H1 (cell line): Measurements from ENCODE around the gene GADD45GIP1. TPM values are rescaled to one million over a fixed set of nuclear protein-coding genes. Genes with fewer than 3 reads are reported as not detected.

Experiments used
- CTCF ChIA-PET: fragments of 300-600 bp; sonication (Branson Sonifier 250); formaldehyde crosslinking; loops from one replicate; lab custom pipeline; 2021; ENCODE audit not compliant: partially characterized antibody; lab: Charles Lee
- POLR2A ChIA-PET: fragments of 300-600 bp; sonication (Branson Sonifier 250); formaldehyde crosslinking; loops from one replicate; lab custom pipeline; 2021; ENCODE audit warnings: inconsistent platforms; ENCODE audit not compliant: partially characterized antibody; lab: Charles Lee
- DNase-seq, 2 experiments: peaks; one replicate each; pipeline versions ENCODE4 v3.0.0 to v3.0.0-alpha.2; 2010 to 2022; ENCODE audit warnings: low spot score in 2 of 2, low read depth in 1 of 2, mixed read lengths in 1 of 2
- FAIRE-seq: peaks from 2 replicates; lab custom pipeline; 2011; peaks lifted over from hg19 to GRCh38; lab: Jason Lieb, UNC
- H2AFZ ChIP-seq: 2 replicates; pipeline ENCODE4 v1.8.1; 2012; ENCODE audit warnings: low read length, inconsistent platforms
- H2AK5ac ChIP-seq: 2 replicates; pipeline ENCODE4 v1.6.1; 2013; ENCODE audit warnings: low read depth, low read length
- H2BK120ac ChIP-seq: replicated peaks from 2 replicates; pipeline ENCODE3; 2013; ENCODE audit warnings: low read depth, low read length, inconsistent platforms
- H2BK12ac ChIP-seq: 2 replicates; pipeline ENCODE4 v1.6.1; 2013; ENCODE audit warnings: low read depth, low read length
- H2BK15ac ChIP-seq: 2 replicates; pipeline ENCODE4 v1.6.1; 2013; ENCODE audit warnings: low read length
- H2BK20ac ChIP-seq: 2 replicates; pipeline ENCODE4 v1.6.1; 2013; ENCODE audit warnings: low read length
- H2BK5ac ChIP-seq: 2 replicates; pipeline ENCODE4 v1.6.1; 2013; ENCODE audit warnings: low read depth, low read length
- H3K14ac ChIP-seq: 2 replicates; pipeline ENCODE4 v1.6.1; 2013; ENCODE audit warnings: inconsistent platforms; ENCODE audit not compliant: insufficient read length
- H3K18ac ChIP-seq: 2 replicates; pipeline ENCODE4 v1.6.1; 2013; ENCODE audit warnings: low read length; ENCODE audit errors: extremely low read depth
- H3K23ac ChIP-seq: 2 replicates; pipeline ENCODE4 v1.6.1; 2013; ENCODE audit warnings: inconsistent platforms; ENCODE audit not compliant: insufficient read length
- H3K23me2 ChIP-seq: 2 replicates; pipeline ENCODE4 v1.6.1; 2013; ENCODE audit warnings: low read depth, low read length
- H3K27ac ChIP-seq: 2 replicates; pipeline ENCODE4 v1.6.1; 2011; ENCODE audit warnings: low read depth, low read length, inconsistent platforms
- H3K27me3 ChIP-seq, 4 experiments: replicated peaks in 1 of 4; 1 replicate in 1 of 4; 2 replicates in 3 of 4; pipeline versions ENCODE4 v1.6.1 to v1.8.1; 2011 to 2013; ENCODE audit warnings: low read length in 3 of 4, mild to moderate bottlenecking in 3 of 4, inconsistent platforms in 2 of 4, mixed read lengths in 2 of 4, moderate library complexity in 1 of 4; ENCODE audit not compliant: control insufficient read depth in 3 of 4, insufficient read depth in 3 of 4; ENCODE audit errors: extremely low read depth in 1 of 4
- H3K36me3 ChIP-seq, 4 experiments: 2 replicates each; pipeline versions ENCODE4 v1.6.1 to v1.8.1; 2011 to 2013; ENCODE audit warnings: mild to moderate bottlenecking in 4 of 4, low read length in 3 of 4, moderate library complexity in 2 of 4, control low read depth in 1 of 4, inconsistent platforms in 1 of 4; ENCODE audit not compliant: insufficient read depth in 4 of 4, control insufficient read depth in 2 of 4
- H3K4ac ChIP-seq: replicated peaks from 2 replicates; pipeline ENCODE3; 2013; ENCODE audit warnings: low read length, low read depth, mixed read lengths, inconsistent platforms; ENCODE audit not compliant: insufficient read length
- H3K4me1 ChIP-seq, 4 experiments: replicated peaks in 1 of 4; 1 replicate in 1 of 4; 2 replicates in 3 of 4; pipeline versions ENCODE4 v1.6.1 to v1.8.1; 2011 to 2013; ENCODE audit warnings: low read length in 3 of 4, inconsistent platforms in 2 of 4, mixed read lengths in 1 of 4; ENCODE audit not compliant: insufficient read depth in 4 of 4, control insufficient read depth in 3 of 4
- H3K4me2 ChIP-seq, 2 experiments: 2 replicates each; pipeline versions ENCODE4 v1.6.1 to v1.8.1; 2011 to 2013; ENCODE audit warnings: low read depth in 2 of 2, low read length in 2 of 2, control low read depth in 1 of 2, inconsistent platforms in 1 of 2, mild to moderate bottlenecking in 1 of 2; ENCODE audit not compliant: insufficient read depth in 1 of 2
- H3K4me3 ChIP-seq, 4 experiments: fragments of 200-600, 300-600 bp in 1 of 4; sonication (generic), shearing (Covaris generic), sonication (Bioruptor Twin) in 1 of 4; 2 replicates each; pipeline versions ENCODE4 v1.5.1 to v1.8.1; 2011 to 2016; ENCODE audit warnings: low read length in 4 of 4, low read depth in 3 of 4, control low read depth in 2 of 4, inconsistent platforms in 2 of 4, mild to moderate bottlenecking in 2 of 4, mixed read lengths in 1 of 4, moderate library complexity in 1 of 4; ENCODE audit not compliant: insufficient read depth in 2 of 4; ENCODE audit errors: extremely low read depth in 1 of 4
- H3K56ac ChIP-seq: replicated peaks from 2 replicates; pipeline ENCODE3; 2013; ENCODE audit warnings: low read depth, mild to moderate bottlenecking, mixed read lengths, low read length, inconsistent platforms; ENCODE audit not compliant: insufficient read length
- H3K79me1 ChIP-seq: 2 replicates; pipeline ENCODE4 v1.6.1; 2013; ENCODE audit warnings: low read depth, low read length, control low read depth
- H3K79me2 ChIP-seq, 2 experiments: 2 replicates each; pipeline versions ENCODE4 v1.6.1 to v1.8.1; 2012 to 2013; ENCODE audit warnings: low read length in 2 of 2, mild to moderate bottlenecking in 2 of 2, inconsistent platforms in 1 of 2; ENCODE audit not compliant: insufficient read depth in 2 of 2, control insufficient read depth in 1 of 2
- H3K9ac ChIP-seq, 4 experiments: replicated peaks in 1 of 4; 1 replicate in 1 of 4; 2 replicates in 3 of 4; pipeline versions ENCODE4 v1.6.1 to v1.8.1; 2011 to 2013; ENCODE audit warnings: low read depth in 3 of 4, low read length in 3 of 4, control low read depth in 2 of 4, mild to moderate bottlenecking in 2 of 4, moderate library complexity in 2 of 4, inconsistent platforms in 1 of 4; ENCODE audit errors: extremely low read depth in 1 of 4
- H3K9me3 ChIP-seq, 2 experiments: 2 replicates each; pipeline versions ENCODE4 v1.6.1 to v1.8.1; 2012 to 2013; ENCODE audit warnings: mild to moderate bottlenecking in 2 of 2, moderate library complexity in 2 of 2, control low read depth in 1 of 2, inconsistent platforms in 1 of 2, low read depth in 1 of 2, low read length in 1 of 2, mixed read lengths in 1 of 2; ENCODE audit not compliant: insufficient read depth in 2 of 2
- H4K20me1 ChIP-seq, 2 experiments: replicated peaks in 1 of 2; 2 replicates each; pipeline versions ENCODE3 to v1.8.1; 2011 to 2013; ENCODE audit warnings: inconsistent platforms in 2 of 2, low read length in 2 of 2, mild to moderate bottlenecking in 1 of 2; ENCODE audit not compliant: insufficient read depth in 2 of 2, control insufficient read depth in 1 of 2
- H4K5ac ChIP-seq: 2 replicates; pipeline ENCODE4 v1.6.1; 2013; ENCODE audit warnings: low read length, low read depth, mixed read lengths, inconsistent platforms; ENCODE audit not compliant: insufficient read length
- H4K8ac ChIP-seq: 2 replicates; pipeline ENCODE4 v1.8.0; 2013; ENCODE audit warnings: mild to moderate bottlenecking, moderate library complexity, low read length, inconsistent platforms; ENCODE audit not compliant: insufficient read depth; ENCODE audit errors: extremely low read depth
- H4K91ac ChIP-seq: replicated peaks from 2 replicates; pipeline ENCODE3; 2013; ENCODE audit warnings: low read length, mixed read lengths, inconsistent platforms; ENCODE audit not compliant: insufficient read length
- BACH1 ChIP-seq: IDR thresholded peaks from 2 replicates; pipeline ENCODE4 v1.6.1; 2012; ENCODE audit warnings: low read length, improper control_type of control experiment
- CBX8 ChIP-seq: fragments of 300-800, 300-1000 bp; sonication (generic); IDR thresholded peaks from 2 replicates; pipeline ENCODE4 v1.7.1; 2016; ENCODE audit warnings: low read depth, low read length, borderline replicate concordance
- CHD1 ChIP-seq: IDR thresholded peaks from 2 replicates; pipeline ENCODE4 v1.6.1; 2012; ENCODE audit warnings: low read depth, low read length, improper control_type of control experiment
- HDAC6 ChIP-seq: IDR thresholded peaks from one replicate; pipeline ENCODE4 v1.7.1; 2012; ENCODE audit warnings: low read depth, mild to moderate bottlenecking, inconsistent platforms, low read length, moderate library complexity
- JUND ChIP-seq: IDR thresholded peaks from 2 replicates; pipeline ENCODE4 v1.6.1; 2011; ENCODE audit warnings: mild to moderate bottlenecking, improper control_type of control experiment, low read length
- PHF8 ChIP-seq: fragments of 200-600 bp; sonication (generic); conservative IDR thresholded peaks from 2 replicates; pipeline ENCODE4 v1.7.1; 2012; ENCODE audit warnings: low read depth, mild to moderate bottlenecking, inconsistent platforms, low read length, moderate library complexity
- POU5F1 ChIP-seq: IDR thresholded peaks from 2 replicates; pipeline ENCODE4 v1.6.1; 2011; ENCODE audit warnings: low read depth, mild to moderate bottlenecking, low read length, moderate library complexity
- SIRT6 ChIP-seq: IDR thresholded peaks from one replicate; pipeline ENCODE4 v1.7.1; 2012; ENCODE audit warnings: low read length, inconsistent platforms
- SP4 ChIP-seq: IDR thresholded peaks from 2 replicates; pipeline ENCODE4 v1.6.1; 2012; ENCODE audit warnings: low read length, inconsistent platforms
- SRF ChIP-seq: IDR thresholded peaks from 2 replicates; pipeline ENCODE4 v1.6.1; 2011; ENCODE audit warnings: mild to moderate bottlenecking, low read depth, low read length, moderate library complexity
- SUZ12 ChIP-seq: fragments of 200-600 bp; sonication (generic); IDR thresholded peaks from 2 replicates; pipeline ENCODE4 v1.6.1; 2012; ENCODE audit warnings: mild to moderate bottlenecking, inconsistent platforms, low read length, moderate library complexity, mixed read lengths
- TAF1 ChIP-seq: IDR thresholded peaks from 2 replicates; pipeline ENCODE4 v1.6.1; 2011; ENCODE audit warnings: mild to moderate bottlenecking, low read depth, low read length
- YY1 ChIP-seq: IDR thresholded peaks from 2 replicates; pipeline ENCODE4 v1.6.1; 2011; ENCODE audit warnings: low read depth, mild to moderate bottlenecking, low read length
- WGBS, 2 experiments: shearing (Covaris generic) in 1 of 2; methylation state at CpG; one replicate each; pipeline versions ENCODE4 v1.1.6 to v1.1.7; 2013 to 2015; ENCODE audit warnings: low lambda C conversion rate in 2 of 2, mixed read lengths in 2 of 2, inconsistent platforms in 1 of 2, low coverage in 1 of 2, missing lambda C conversion rate in 1 of 2; ENCODE audit not compliant: insufficient replicate concordance in 2 of 2, insufficient coverage in 1 of 2, insufficient read length in 1 of 2; ENCODE audit errors: extremely low coverage in 1 of 2, missing lambda C conversion rate in 1 of 2; 5-methylcytosine and 5-hydroxymethylcytosine counted together
- polyA plus RNA-seq, 7 experiments: library from polyadenylated mRNA; depleted of rRNA in 3 of 7; stranded (reverse) in 5 of 7; unstranded in 2 of 7; fragments of >200 nt in 5 of 7; fragments of 200-250 nt in 2 of 7; gene quantifications; 1 replicate in 5 of 7; 2 replicates in 1 of 7; 4 replicates in 1 of 7; pipeline versions ENCODE4 v1.2.1 to v1.2.3, GENCODE V29; 2011 to 2013; ENCODE audit warnings: missing spikeins in 2 of 7, mixed read lengths in 2 of 7
- total RNA-seq: library from RNA; stranded (reverse); fragmentation: NEBNext Ultra II Directional; extraction: Animal tissue kit (Norgen Biotek cat#: 25700); gene quantifications from 2 replicates; pipeline ENCODE4 v1.2.1, GENCODE V29; 2021
- TF ChIP-seq, protein P1 (sequence below): IDR thresholded peaks from 2 replicates; pipeline ENCODE4 v1.6.1; 2012; ENCODE audit warnings: inconsistent platforms

GADD45GIP1 gene
- total and polyA plus RNA-seq, 2 of the 8 experiments (the other 6 are each of a cell fraction or from before 2014, with no cell fraction given), result 42.2 to 42.6 TPM

DNA sequence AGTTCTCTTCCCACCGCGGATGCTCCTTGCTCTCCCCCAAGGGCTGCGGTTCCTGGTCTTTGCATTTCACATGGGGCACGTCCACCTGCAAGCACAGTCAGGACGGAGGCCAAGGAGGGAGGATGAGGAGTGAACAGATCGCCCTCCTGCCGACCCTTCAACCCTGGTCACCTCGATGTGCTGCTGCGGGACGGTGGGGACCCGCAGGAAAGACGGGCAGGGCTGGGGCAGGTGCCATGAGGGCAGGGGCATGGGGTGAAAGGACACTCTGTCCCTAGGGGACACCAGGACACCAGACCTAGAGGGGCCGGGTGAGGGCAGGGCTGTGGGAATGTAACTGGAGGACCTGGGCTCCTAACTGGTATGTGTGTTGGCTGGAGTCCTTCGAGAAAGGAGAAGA lies 38.8 kb downstream of the GADD45GIP1 start:
- H3K56ac ChIP-seq, result no peak overlapping the region
- peaks cover 5 to 14% (median 10%) of the 10 kb centered on the region in 4 experiments; a peak in 5 of 8 replicates for H3K36me3 ChIP-seq
- H3K4me2 ChIP-seq, result no peak overlapping the region
- H3K18ac ChIP-seq, result no peak overlapping the region
- TF ChIP-seq, protein P1, sequence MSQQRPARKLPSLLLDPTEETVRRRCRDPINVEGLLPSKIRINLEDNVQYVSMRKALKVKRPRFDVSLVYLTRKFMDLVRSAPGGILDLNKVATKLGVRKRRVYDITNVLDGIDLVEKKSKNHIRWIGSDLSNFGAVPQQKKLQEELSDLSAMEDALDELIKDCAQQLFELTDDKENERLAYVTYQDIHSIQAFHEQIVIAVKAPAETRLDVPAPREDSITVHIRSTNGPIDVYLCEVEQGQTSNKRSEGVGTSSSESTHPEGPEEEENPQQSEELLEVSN, result no peak
- TF ChIP-seq TAF1 (no peak), CBX8 (no peak), BACH1 (no peak), SP4 (no peak), PHF8 (no peak), SUZ12 (no peak), JUND (no peak), SRF (no peak), SIRT6 (no peak), YY1 (no peak), CHD1 (no peak), HDAC6 (no peak), POU5F1 (no peak)
- no peak for DNase-seq
- no peak overlapping the region for H3K27ac ChIP-seq
- H3K23me2 ChIP-seq, result no peaks in the 10 kb centered on the region
- H2BK12ac ChIP-seq, result peak overlapping the region; percentile 23; the same call in 1 of the 2 replicates
- H4K5ac ChIP-seq, result no peak overlapping the region
- H2BK5ac ChIP-seq, result no peak overlapping the region
- H3K79me2 ChIP-seq, result no peaks in the 10 kb centered on the region
- no peak overlapping the region for H2AFZ ChIP-seq
- no peak overlapping the region for H3K23ac ChIP-seq
- no peak for FAIRE-seq
- H2BK20ac ChIP-seq, result 0 out of 2 replicates have a peak overlapping the region, but pooled peaks have one; percentile 23
- H3K4ac ChIP-seq, result no peak overlapping the region
- H3K79me1 ChIP-seq, result no peaks in the 10 kb centered on the region
- H3K4me3 ChIP-seq, result no peak overlapping the region
- H3K4me1 ChIP-seq, result peaks cover 5 to 9% (median 7%) of the 10 kb centered on the region in 4 experiments; a peak in 6 of 7 replicates
- H4K91ac ChIP-seq, result no peak overlapping the region
- H3K9ac ChIP-seq, result no peak overlapping the region
- no peak overlapping the region for H4K8ac ChIP-seq
- H3K27me3 ChIP-seq, result peaks cover 6 to 12% (median 11%) of the 10 kb centered on the region in 4 experiments
- peaks cover 2 to 9% of the 10 kb centered on the region in 2 experiments; a peak in 1 of 4 replicates for H3K9me3 ChIP-seq
- WGBS, 2 experiments, result 92% methylated on average over 14 of the region's 14 CpGs; no CpG with 5 or more reads in 1 of the 2 experiments
- H4K20me1 ChIP-seq, result no peaks in the 10 kb centered on the region
- POLR2A ChIA-PET, result interaction anchor here (1.2 to 13.9 kb wide), 7 partner anchors 8 to 34 kb away, joined by 4 to 180 read pairs (median 9); partner anchors contain the start of genes CALR, FARSA and GCDH
- CTCF ChIA-PET, result interaction anchor here (0.6 kb wide), 1 partner anchor 307 kb away, joined by 3 read pairs; no protein-coding TSS in a partner anchor
- no peak overlapping the region for H2BK15ac ChIP-seq
- no peak overlapping the region for H2BK120ac ChIP-seq
- peak overlapping the region; percentile 65; the same call in 1 of the 2 replicates for H2AK5ac ChIP-seq
- H3K14ac ChIP-seq, result no peak overlapping the region
